HEK293 (cell line): ENCODE measurements around the gene MARCHF3.

Experiments used
- CTCF ChIA-PET: fragments of 350-600 bp; formaldehyde crosslinking; extraction: SDS; loops from one replicate; lab custom pipeline; 2021; ENCODE audit warnings: antibody characterized with exemption; lab: Yijun Ruan, JAX
- POLR2A ChIA-PET: fragments of 300-600 bp; formaldehyde crosslinking; extraction: SDS; loops from one replicate; lab custom pipeline; 2020; ENCODE audit warnings: antibody characterized with exemption, inconsistent platforms; lab: Yijun Ruan, JAX
- H3K27ac ChIP-seq: fragments of 200-500 bp; sonication (Bioruptor generic); 2 replicates; pipeline ENCODE4 v1.5.1; 2014; ENCODE audit warnings: low read depth, low read length, control low read depth, inconsistent platforms; ENCODE audit errors: extremely low read depth
- H3K36me3 ChIP-seq, 2 experiments: fragments of 200-500 bp in 1 of 2; sonication (Bioruptor generic) in 1 of 2; 1 replicate in 1 of 2; 2 replicates in 1 of 2; pipeline ENCODE4 v1.5.1; 2014 to 2017; ENCODE audit warnings: inconsistent platforms in 2 of 2, low read length in 2 of 2; ENCODE audit not compliant: control insufficient read depth in 2 of 2, insufficient read depth in 1 of 2
- H3K4me1 ChIP-seq: fragments of 200-500 bp; sonication (Bioruptor generic); 2 replicates; pipeline ENCODE4 v1.5.1; 2014; ENCODE audit warnings: mild to moderate bottlenecking, low read length, inconsistent platforms; ENCODE audit not compliant: control insufficient read depth, insufficient read depth
- H3K4me3 ChIP-seq: 2 replicates; pipeline ENCODE4 v1.5.1; 2011; ENCODE audit warnings: low read depth, mild to moderate bottlenecking, control low read depth, low read length, moderate library complexity
- H3K9me3 ChIP-seq: fragments of 200-500 bp; sonication (Bioruptor generic); 2 replicates; pipeline ENCODE4 v1.5.1; 2014; ENCODE audit warnings: low read depth, low read length, inconsistent platforms; ENCODE audit not compliant: control insufficient read depth, insufficient read depth
- AEBP2 ChIP-seq: fragments of 450-650 bp; formaldehyde crosslinking; IDR thresholded peaks from 2 replicates; pipeline ENCODE4 v1.5.1; 2016; ENCODE audit warnings: missing biosample characterization, missing genetic modification characterization, borderline replicate concordance
- FEZF1 ChIP-seq: fragments of 450-650 bp; formaldehyde crosslinking; IDR thresholded peaks from 2 replicates; pipeline ENCODE4 v1.5.1; 2016; ENCODE audit warnings: missing biosample characterization, missing genetic modification characterization
- IKZF3 ChIP-seq: fragments of 450-650 bp; IDR thresholded peaks from 2 replicates; pipeline ENCODE4 v1.5.0; 2018; ENCODE audit warnings: missing biosample characterization, mild to moderate bottlenecking, missing genetic modification characterization, moderate library complexity
- INSM2 ChIP-seq: fragments of 450-650 bp; formaldehyde crosslinking; IDR thresholded peaks from 2 replicates; pipeline ENCODE4 v1.5.1; 2016; ENCODE audit warnings: missing biosample characterization, missing genetic modification characterization
- KLF1 ChIP-seq: fragments of 450-650 bp; formaldehyde crosslinking; IDR thresholded peaks from 2 replicates; pipeline ENCODE4 v1.5.1; 2016; ENCODE audit warnings: missing biosample characterization, missing genetic modification characterization
- KLF8 ChIP-seq: fragments of 450-650 bp; formaldehyde crosslinking; IDR thresholded peaks from 2 replicates; pipeline ENCODE4 v1.5.1; 2016; ENCODE audit warnings: missing biosample characterization, missing genetic modification characterization
- WT1 ChIP-seq: fragments of 450-650 bp; formaldehyde crosslinking; IDR thresholded peaks from 2 replicates; pipeline ENCODE4 v1.5.1; 2016; ENCODE audit warnings: missing biosample characterization, missing genetic modification characterization
- ZBTB7A ChIP-seq: fragments of 450-650 bp; formaldehyde crosslinking; IDR thresholded peaks from 2 replicates; pipeline ENCODE4 v1.5.1; 2016; ENCODE audit warnings: low read depth, missing biosample characterization, missing genetic modification characterization
- ZNF10 ChIP-seq: fragments of 450-650 bp; formaldehyde crosslinking; IDR thresholded peaks from 2 replicates; pipeline ENCODE4 v1.5.1; 2017; ENCODE audit warnings: missing biosample characterization, missing genetic modification characterization
- ZNF16 ChIP-seq: fragments of 450-650 bp; formaldehyde crosslinking; IDR thresholded peaks from 2 replicates; pipeline ENCODE4 v1.5.1; 2016; ENCODE audit warnings: low read depth, missing biosample characterization, missing genetic modification characterization
- ZNF175 ChIP-seq: fragments of 450-650 bp; formaldehyde crosslinking; IDR thresholded peaks from 2 replicates; pipeline ENCODE4 v1.5.1; 2016; ENCODE audit warnings: missing biosample characterization, missing genetic modification characterization
- ZNF221 ChIP-seq: fragments of 450-650 bp; formaldehyde crosslinking; IDR thresholded peaks from 2 replicates; pipeline ENCODE4 v1.5.1; 2017; ENCODE audit warnings: missing biosample characterization, missing genetic modification characterization, borderline replicate concordance
- ZNF223 ChIP-seq: fragments of 450-650 bp; formaldehyde crosslinking; IDR thresholded peaks from 2 replicates; pipeline ENCODE4 v1.5.1; 2016; ENCODE audit warnings: missing biosample characterization, missing genetic modification characterization
- ZNF324 ChIP-seq: fragments of 450-650 bp; formaldehyde crosslinking; IDR thresholded peaks from 2 replicates; pipeline ENCODE4 v1.5.1; 2016; ENCODE audit warnings: missing biosample characterization, missing genetic modification characterization
- ZNF341 ChIP-seq: fragments of 450-650 bp; formaldehyde crosslinking; IDR thresholded peaks from 2 replicates; pipeline ENCODE4; 2016; ENCODE audit warnings: low read depth, missing biosample characterization, missing genetic modification characterization
- ZNF48 ChIP-seq: fragments of 450-650 bp; formaldehyde crosslinking; IDR thresholded peaks from 2 replicates; pipeline ENCODE4 v1.5.1; 2016; ENCODE audit warnings: missing biosample characterization, missing genetic modification characterization
- ZNF623 ChIP-seq: fragments of 450-650 bp; formaldehyde crosslinking; IDR thresholded peaks from 2 replicates; pipeline ENCODE4 v1.5.1; 2016; ENCODE audit warnings: missing biosample characterization, missing genetic modification characterization
- ZNF792 ChIP-seq: fragments of 450-650 bp; formaldehyde crosslinking; IDR thresholded peaks from 2 replicates; pipeline ENCODE4 v1.5.1; 2016; ENCODE audit warnings: missing biosample characterization, missing genetic modification characterization
- ZSCAN23 ChIP-seq: fragments of 450-650 bp; formaldehyde crosslinking; IDR thresholded peaks from 2 replicates; pipeline ENCODE4 v1.5.1; 2016; ENCODE audit warnings: missing biosample characterization, missing genetic modification characterization
- ZSCAN4 ChIP-seq: fragments of 450-650 bp; formaldehyde crosslinking; IDR thresholded peaks from 2 replicates; pipeline ENCODE4 v1.5.1; 2017; ENCODE audit warnings: missing biosample characterization, missing genetic modification characterization
- TF ChIP-seq, protein P1 (sequence below): fragments of 450-650 bp; formaldehyde crosslinking; IDR thresholded peaks from 2 replicates; pipeline ENCODE4 v1.5.1; 2017; ENCODE audit warnings: missing biosample characterization, missing genetic modification characterization
- TF ChIP-seq, protein P2 (sequence below): fragments of 450-650 bp; formaldehyde crosslinking; IDR thresholded peaks from 2 replicates; pipeline ENCODE4 v1.5.1; 2016; ENCODE audit warnings: missing biosample characterization, missing genetic modification characterization, low read depth
- TF ChIP-seq, protein P3 (sequence below): fragments of 450-650 bp; formaldehyde crosslinking; IDR thresholded peaks from 2 replicates; pipeline ENCODE4 v1.5.1; 2016; ENCODE audit warnings: missing biosample characterization, missing genetic modification characterization, borderline replicate concordance

MARCHF3 gene

DNA sequence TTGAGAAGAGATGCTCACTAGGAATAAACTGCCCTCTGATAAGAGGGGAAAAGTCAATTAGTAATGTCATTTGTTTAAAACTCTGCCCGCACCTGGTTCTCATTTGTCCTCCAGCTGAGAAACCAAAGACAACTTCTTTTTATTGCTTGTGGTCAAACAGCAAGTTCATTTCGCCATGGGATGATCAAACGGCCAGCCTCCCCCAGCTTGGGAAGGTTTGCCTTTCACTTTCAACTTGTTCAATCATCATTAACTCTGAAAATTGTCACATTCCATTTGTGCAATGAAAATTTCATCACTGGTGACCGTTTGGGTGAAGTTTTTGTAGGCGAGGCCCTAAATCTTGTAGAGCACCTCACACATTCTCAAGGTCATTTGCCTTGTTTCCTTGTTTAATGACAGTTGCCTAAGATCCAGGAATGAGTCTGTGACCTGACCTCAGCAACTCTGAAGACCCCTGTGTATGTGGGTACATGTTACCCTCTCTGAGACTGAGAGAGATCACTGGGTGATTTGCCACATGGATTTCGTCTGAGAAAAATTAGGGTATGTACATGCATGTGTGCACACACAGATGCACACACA, 117.7 kb downstream of the MARCHF3 start (continued):
- TF ChIP-seq INSM2 (tag by site-specific recombination): no peak
- TF ChIP-seq, protein P1, sequence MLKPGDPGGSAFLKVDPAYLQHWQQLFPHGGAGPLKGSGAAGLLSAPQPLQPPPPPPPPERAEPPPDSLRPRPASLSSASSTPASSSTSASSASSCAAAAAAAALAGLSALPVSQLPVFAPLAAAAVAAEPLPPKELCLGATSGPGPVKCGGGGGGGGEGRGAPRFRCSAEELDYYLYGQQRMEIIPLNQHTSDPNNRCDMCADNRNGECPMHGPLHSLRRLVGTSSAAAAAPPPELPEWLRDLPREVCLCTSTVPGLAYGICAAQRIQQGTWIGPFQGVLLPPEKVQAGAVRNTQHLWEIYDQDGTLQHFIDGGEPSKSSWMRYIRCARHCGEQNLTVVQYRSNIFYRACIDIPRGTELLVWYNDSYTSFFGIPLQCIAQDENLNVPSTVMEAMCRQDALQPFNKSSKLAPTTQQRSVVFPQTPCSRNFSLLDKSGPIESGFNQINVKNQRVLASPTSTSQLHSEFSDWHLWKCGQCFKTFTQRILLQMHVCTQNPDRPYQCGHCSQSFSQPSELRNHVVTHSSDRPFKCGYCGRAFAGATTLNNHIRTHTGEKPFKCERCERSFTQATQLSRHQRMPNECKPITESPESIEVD: peak; percentile 11; the same call in 1 of the 2 replicates
- 0 out of 2 replicates have a peak, but pooled peaks have one; percentile 10 for TF ChIP-seq ZNF341
- TF ChIP-seq, all 188 proteins: peak for 2

DNA sequence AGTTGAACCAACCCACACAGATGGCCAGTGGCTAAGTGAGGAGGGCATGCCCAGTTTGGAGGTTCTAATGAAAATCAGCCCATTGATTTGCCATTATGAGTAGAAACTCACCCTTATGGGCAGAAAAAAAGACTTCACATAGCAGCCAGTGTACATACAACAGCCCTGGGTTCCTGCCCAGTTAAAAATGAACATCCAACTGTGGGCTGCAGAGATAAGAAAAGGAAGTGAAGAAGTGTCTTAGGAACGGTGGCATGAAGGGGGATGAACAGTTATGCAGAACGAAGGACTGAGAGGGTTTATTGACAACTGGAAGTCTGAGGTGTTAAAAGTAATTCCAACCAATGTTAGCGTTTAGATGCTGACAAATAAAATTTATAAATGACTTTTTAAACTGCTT, 118.4 kb downstream of the MARCHF3 start:
- Histone ChIP-seq H3K36me3 (peaks cover 0 to 4% of the 10 kb centered on the region in 2 experiments; a peak in 1 of 3 replicates), H3K27ac (no peak overlapping the region), H3K9me3 (no peaks in the 10 kb centered on the region), H3K4me3 (no peak overlapping the region), H3K4me1 (no peaks in the 10 kb centered on the region)
- TF ChIP-seq ZSCAN23 (tag by site-specific recombination) (no peak), FEZF1 (tag by site-specific recombination) (no peak), ZNF48 (tag by site-specific recombination) (no peak), ZNF623 (no peak), ZBTB7A (no peak), ZNF10 (tag by site-specific recombination) (no peak), ZNF221 (tag by site-specific recombination) (no peak), AEBP2 (tag by site-specific recombination) (no peak), ZSCAN4 (tag by site-specific recombination) (no peak), ZNF792 (tag by site-specific recombination) (no peak), ZNF341 (no peak), KLF1 (tag by site-specific recombination) (no peak)
- TF ChIP-seq, protein P2, sequence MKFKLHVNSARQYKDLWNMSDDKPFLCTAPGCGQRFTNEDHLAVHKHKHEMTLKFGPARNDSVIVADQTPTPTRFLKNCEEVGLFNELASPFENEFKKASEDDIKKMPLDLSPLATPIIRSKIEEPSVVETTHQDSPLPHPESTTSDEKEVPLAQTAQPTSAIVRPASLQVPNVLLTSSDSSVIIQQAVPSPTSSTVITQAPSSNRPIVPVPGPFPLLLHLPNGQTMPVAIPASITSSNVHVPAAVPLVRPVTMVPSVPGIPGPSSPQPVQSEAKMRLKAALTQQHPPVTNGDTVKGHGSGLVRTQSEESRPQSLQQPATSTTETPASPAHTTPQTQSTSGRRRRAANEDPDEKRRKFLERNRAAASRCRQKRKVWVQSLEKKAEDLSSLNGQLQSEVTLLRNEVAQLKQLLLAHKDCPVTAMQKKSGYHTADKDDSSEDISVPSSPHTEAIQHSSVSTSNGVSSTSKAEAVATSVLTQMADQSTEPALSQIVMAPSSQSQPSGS (tag by site-specific recombination): no peak
- CTCF ChIA-PET: no interaction called here
- POLR2A ChIA-PET: no interaction called here

GRCh38 chr5:126909856-126910255, 120.5 kb downstream of the MARCHF3 start:
- Histone ChIP-seq H3K4me1 (no peaks in the 10 kb centered on the region), H3K36me3 (peaks cover 0 to 2% of the 10 kb centered on the region in 2 experiments; a peak in 1 of 3 replicates), H3K27ac (no peak overlapping the region), H3K4me3 (no peak overlapping the region), H3K9me3 (no peaks in the 10 kb centered on the region)
- ChIA-PET CTCF (no interaction called here), POLR2A (no interaction called here)
- TF ChIP-seq KLF8 (tag by site-specific recombination) (no peak), ZNF324 (tag by site-specific recombination) (no peak), ZNF175 (tag by site-specific recombination) (no peak), ZNF223 (tag by site-specific recombination) (no peak), ZNF16 (no peak), IKZF3 (tag by site-specific recombination) (no peak), WT1 (no peak)
- TF ChIP-seq, protein P3, sequence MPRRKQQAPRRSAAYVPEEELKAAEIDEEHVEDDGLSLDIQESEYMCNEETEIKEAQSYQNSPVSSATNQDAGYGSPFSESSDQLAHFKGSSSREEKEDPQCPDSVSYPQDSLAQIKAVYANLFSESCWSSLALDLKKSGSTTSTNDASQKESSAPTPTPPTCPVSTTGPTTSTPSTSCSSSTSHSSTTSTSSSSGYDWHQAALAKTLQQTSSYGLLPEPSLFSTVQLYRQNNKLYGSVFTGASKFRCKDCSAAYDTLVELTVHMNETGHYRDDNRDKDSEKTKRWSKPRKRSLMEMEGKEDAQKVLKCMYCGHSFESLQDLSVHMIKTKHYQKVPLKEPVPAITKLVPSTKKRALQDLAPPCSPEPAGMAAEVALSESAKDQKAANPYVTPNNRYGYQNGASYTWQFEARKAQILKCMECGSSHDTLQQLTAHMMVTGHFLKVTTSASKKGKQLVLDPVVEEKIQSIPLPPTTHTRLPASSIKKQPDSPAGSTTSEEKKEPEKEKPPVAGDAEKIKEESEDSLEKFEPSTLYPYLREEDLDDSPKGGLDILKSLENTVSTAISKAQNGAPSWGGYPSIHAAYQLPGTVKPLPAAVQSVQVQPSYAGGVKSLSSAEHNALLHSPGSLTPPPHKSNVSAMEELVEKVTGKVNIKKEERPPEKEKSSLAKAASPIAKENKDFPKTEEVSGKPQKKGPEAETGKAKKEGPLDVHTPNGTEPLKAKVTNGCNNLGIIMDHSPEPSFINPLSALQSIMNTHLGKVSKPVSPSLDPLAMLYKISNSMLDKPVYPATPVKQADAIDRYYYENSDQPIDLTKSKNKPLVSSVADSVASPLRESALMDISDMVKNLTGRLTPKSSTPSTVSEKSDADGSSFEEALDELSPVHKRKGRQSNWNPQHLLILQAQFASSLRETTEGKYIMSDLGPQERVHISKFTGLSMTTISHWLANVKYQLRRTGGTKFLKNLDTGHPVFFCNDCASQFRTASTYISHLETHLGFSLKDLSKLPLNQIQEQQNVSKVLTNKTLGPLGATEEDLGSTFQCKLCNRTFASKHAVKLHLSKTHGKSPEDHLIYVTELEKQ (tag by site-specific recombination): no peak
